HK-2 (cell line): ENCODE measurements around the gene PLD1.

Source experiments
- DNase-seq: peaks from one replicate; pipeline ENCODE4 v3.0.0-alpha.2; 2018; ENCODE audit not compliant: unreplicated experiment

PLD1 gene

GRCh38 chr3:171836855-171837254 is 26.6 kb upstream of the PLD1 start:
- no peak for DNase-seq

- DNase-seq, result no peak
These were observed 25.3 kb upstream of the PLD1 start for GRCh38 chr3:171835613-171836012.

- no peak for DNase-seq
These were observed 24.8 kb upstream of the PLD1 start for GRCh38 chr3:171835116-171835515.

GRCh38 chr3:171834461-171834801 is 24.1 kb upstream of the PLD1 start:
- no peak for DNase-seq

GRCh38 chr3:171833789-171834460 is 23.6 kb upstream of the PLD1 start:
- no peak for DNase-seq

GRCh38 chr3:171832989-171833388 is 22.7 kb upstream of the PLD1 start:
- no peak for DNase-seq

- DNase-seq, result no peak
These were observed 21.7 kb upstream of the PLD1 start for GRCh38 chr3:171831936-171832335.

GRCh38 chr3:171830518-171830875 is 20.2 kb upstream of the PLD1 start:
- no peak for DNase-seq

- peak; percentile 79 for DNase-seq
These were observed 19.7 kb upstream of the PLD1 start for GRCh38 chr3:171829841-171830517.

GRCh38 chr3:171828902-171829770 is 18.9 kb upstream of the PLD1 start:
- DNase-seq, result no peak

GRCh38 chr3:171827836-171828458 is 17.7 kb upstream of the PLD1 start:
- no peak for DNase-seq

GRCh38 chr3:171827385-171827784 is 17.1 kb upstream of the PLD1 start:
- DNase-seq, result no peak

- DNase-seq, result no peak
These were observed 15.0 kb upstream of the PLD1 start for GRCh38 chr3:171825222-171825828.

- DNase-seq, result peak; percentile 60
These were observed 14.5 kb upstream of the PLD1 start for GRCh38 chr3:171824824-171825221.

GRCh38 chr3:171824116-171824515 is 13.8 kb upstream of the PLD1 start:
- no peak for DNase-seq

GRCh38 chr3:171822431-171823106 is 12.3 kb upstream of the PLD1 start:
- peak; percentile 49 for DNase-seq

- no peak for DNase-seq
These were observed 11.6 kb upstream of the PLD1 start for GRCh38 chr3:171821778-171822358.

- DNase-seq, result no peak
These were observed 10.8 kb upstream of the PLD1 start for GRCh38 chr3:171821044-171821443.

GRCh38 chr3:171817074-171817800 is 7.0 kb upstream of the PLD1 start:
- DNase-seq, result no peak

- DNase-seq, result no peak
These were observed 5.8 kb upstream of the PLD1 start for GRCh38 chr3:171815973-171816595.
